ENCODE measurements around the gene SPNS3. TPM values are rescaled to one million over a fixed set of nuclear protein-coding genes. Genes with fewer than 3 reads are reported as not detected.

Gene SPNS3
- total and polyA plus RNA-seq, 2 of the 4 experiments (the other 2 are of a cell fraction) = 0.18 TPM; not detected in 1

GRCh38 chr17:4450710-4451316 is 17.1 kb downstream of the SPNS3 start:
- DNase-seq (no peak), ATAC-seq (ENCODE audit: low read depth) (no peak)
- no peak for TF ChIP-seq NFE2L2 (IDR thresholded peaks at IDR 0.05; ENCODE audit: low read depth, low read length)
- TF ChIP-seq RAD21 (IDR thresholded peaks at IDR 0.05; ENCODE audit: low read length) = no peak
- TF ChIP-seq MAZ (IDR thresholded peaks at IDR 0.05; ENCODE audit: borderline replicate concordance, low read depth, low read length) = no peak
- no peak for TF ChIP-seq RCOR1 (IDR thresholded peaks at IDR 0.05; ENCODE audit: insufficient replicate concordance, low read length)
- TF ChIP-seq MXI1 (IDR thresholded peaks at IDR 0.05; ENCODE audit: borderline replicate concordance, low read depth, low read length) = no peak
- TF ChIP-seq CEBPB (IDR thresholded peaks at IDR 0.05; ENCODE audit: low read depth, low read length) = no peak
- no peak for TF ChIP-seq CHD1 (IDR thresholded peaks at IDR 0.05; ENCODE audit: low read depth, low read length)
- no peak for TF ChIP-seq POLR2A (IDR thresholded peaks at IDR 0.05; ENCODE audit: low read depth, low read length)
- no peak for TF ChIP-seq BHLHE40 (IDR thresholded peaks at IDR 0.05; ENCODE audit: low read depth, low read length)
- no peak for TF ChIP-seq MAFK (IDR thresholded peaks at IDR 0.05; ENCODE audit: low read depth, low read length)
- no peak for TF ChIP-seq RFX5 (IDR thresholded peaks at IDR 0.05; ENCODE audit: low read depth, low read length)
- TF ChIP-seq ELK1 (IDR thresholded peaks at IDR 0.05; ENCODE audit: borderline replicate concordance, low read depth, low read length) = no peak
- TF ChIP-seq CTCF (conservative IDR thresholded peaks at IDR 0.05; ENCODE audit: low read depth, low read length) = no peak
- no peak for TF ChIP-seq SMC3 (IDR thresholded peaks at IDR 0.05; ENCODE audit: low read depth, low read length)
- no peak for TF ChIP-seq USF2 (IDR thresholded peaks at IDR 0.05; ENCODE audit: low read depth, low read length)
- no peak for TF ChIP-seq FOS (IDR thresholded peaks at IDR 0.05; ENCODE audit: low read depth, low read length)
- Histone ChIP-seq H3K4me3 (ENCODE audit: insufficient read depth, low read depth, low read length) (no peak overlapping the region), H2AFZ (replicated peaks; ENCODE audit: low read length, poor library complexity) (no peak overlapping the region), H3K4me1 (ENCODE audit: control insufficient read depth, insufficient read depth, low read length) (no peaks in the 10 kb centered on the region), H3K14ac (replicated peaks; ENCODE audit: low read depth, low read length) (no peak overlapping the region), H3K27ac (ENCODE audit: insufficient read depth, low read length) (no peak overlapping the region), H4K5ac (ENCODE audit: low read depth, low read length) (no peak overlapping the region), H4K20me1 (ENCODE audit: insufficient read depth, low read length) (no peaks in the 10 kb centered on the region), H3K4me2 (ENCODE audit: low read depth, low read length) (no peak overlapping the region), H3K23ac (ENCODE audit: low read depth, low read length) (no peak overlapping the region), H2BK120ac (ENCODE audit: low read depth, low read length) (no peak overlapping the region), H2BK5ac (ENCODE audit: low read depth, low read length, poor library complexity, severe bottlenecking) (no peak overlapping the region), H3K18ac (ENCODE audit: low read depth, low read length) (no peak overlapping the region), H4K91ac (ENCODE audit: insufficient read depth, low read depth, low read length) (no peak overlapping the region), H2AK9ac (replicated peaks; ENCODE audit: low read depth, low read length, poor library complexity) (no peak overlapping the region), H3K56ac (ENCODE audit: extremely low read depth, insufficient read depth, low read length) (no peak overlapping the region), H2BK20ac (ENCODE audit: low read depth, low read length) (no peak overlapping the region), H4K8ac (ENCODE audit: low read depth in 2 of 2, low read length in 2 of 2) (no peak overlapping the region), H3K27me3 (ENCODE audit: control insufficient read depth, insufficient read depth, low read length) (peaks cover 50% of the 10 kb centered on the region), H3K9me1 (ENCODE audit: insufficient read depth, low read length) (no peaks in the 10 kb centered on the region), H2BK15ac (ENCODE audit: low read depth, low read length) (no peak overlapping the region), H3K36me3 (ENCODE audit: control insufficient read depth, insufficient read depth, low read length) (no peaks in the 10 kb centered on the region), H3K79me1 (ENCODE audit: low read depth in 1 of 2, low read length in 2 of 2) (no peaks in the 10 kb centered on the region), H3K4ac (ENCODE audit: low read depth, low read length) (no peak overlapping the region), H2AK5ac (ENCODE audit: low read depth, low read length) (no peak overlapping the region), H3K9me3 (ENCODE audit: control insufficient read depth, insufficient read depth, low read length) (no peaks in the 10 kb centered on the region), H3K9ac (ENCODE audit: low read depth, low read length) (no peak overlapping the region)
- CTCF ChIA-PET = no interaction called here
- POLR2A ChIA-PET (ENCODE audit: unreplicated experiment) = interaction anchor here (0.6 kb wide), 1 partner anchor 163 kb away, joined by 3 read pairs; no protein-coding TSS in a partner anchor
- intact Hi-C loops (cut with micrococcal nuclease) (no loop called here), in situ Hi-C loops (cut with MboI; ENCODE audit: low sequenced_read_pairs) (no loop called here), dilution Hi-C loops (cut with HindIII; ENCODE audit: low sequenced_read_pairs, unreplicated experiment) (no loop called here)
- 76% methylated on average over 4 of the region's 14 CpGs; no CpG with 5 or more reads in 1 of the 2 experiments for WGBS, 2 experiments (ENCODE audit: extremely low coverage in 2 of 2, insufficient read length in 1 of 2)
- no TSS peak for BruUV-seq (replicated peaks)

All from IMR-90 (cell line).